ENCODE data around the gene DOK3. TPM values are rescaled to one million over a fixed set of nuclear protein-coding genes. Genes with fewer than 3 reads are reported as not detected.

The DOK3 gene
- total RNA-seq, 1 experiment from 2014 or later = 6.0 TPM

GRCh38 chr5:177511796-177512675 lies 2.4 kb upstream of the DOK3 start:
- ChIA-PET CTCF (interaction anchor here (4.1 kb wide), 1 partner anchor 11 kb away, joined by 51 read pairs; no protein-coding TSS in a partner anchor), POLR2A (no interaction called here)
- Mint-ChIP-seq H3K27me3 (ENCODE audit: insufficient read depth, unreplicated experiment) (no peaks in the 10 kb centered on the region), H3K4me1 (ENCODE audit: insufficient read depth, unreplicated experiment) (peaks cover 22% of the 10 kb centered on the region), H3K9me3 (ENCODE audit: unreplicated experiment) (no peaks in the 10 kb centered on the region), H3K4me3 (ENCODE audit: unreplicated experiment) (no peak overlapping the region), H3K36me3 (ENCODE audit: insufficient read depth, unreplicated experiment) (peaks cover 62% of the 10 kb centered on the region), H3K27ac (ENCODE audit: low read depth, unreplicated experiment) (no peak overlapping the region)
- intact Hi-C loops (cut with micrococcal nuclease) = no loop called here
- TSS peak; percentile 60 for BruUV-seq (replicated peaks)
- no peak for TF ChIP-seq CTCF (IDR thresholded peaks at IDR 0.05; ENCODE audit: unreplicated experiment)
- DNase-seq (ENCODE audit: unreplicated experiment) = no peak

GRCh38 chr5:177511181-177511580 lies 1.6 kb upstream of the DOK3 start:
- H3K27me3 Mint-ChIP-seq (ENCODE audit: insufficient read depth, unreplicated experiment) = no peaks in the 10 kb centered on the region
- peaks cover 58% of the 10 kb centered on the region for H3K36me3 Mint-ChIP-seq (ENCODE audit: insufficient read depth, unreplicated experiment)
- DNase-seq (ENCODE audit: unreplicated experiment) = no peak
- TF ChIP-seq CTCF (IDR thresholded peaks at IDR 0.05; ENCODE audit: unreplicated experiment) = no peak
- peaks cover 16% of the 10 kb centered on the region for H3K4me1 Mint-ChIP-seq (ENCODE audit: insufficient read depth, unreplicated experiment)
- ChIA-PET POLR2A (interaction anchor here (1.4 kb wide), 1 partner anchor 10 kb away, joined by 4 read pairs; no protein-coding TSS in a partner anchor), CTCF (interaction anchor here (4.1 kb wide), 1 partner anchor 10 kb away, joined by 51 read pairs; no protein-coding TSS in a partner anchor)
- intact Hi-C loops (cut with micrococcal nuclease) = no loop called here
- no peak overlapping the region for H3K4me3 Mint-ChIP-seq (ENCODE audit: unreplicated experiment)
- BruUV-seq (replicated peaks) = no TSS peak
- H3K9me3 Mint-ChIP-seq (ENCODE audit: unreplicated experiment) = no peaks in the 10 kb centered on the region
- H3K27ac Mint-ChIP-seq (ENCODE audit: low read depth, unreplicated experiment) = no peak overlapping the region

- no peak for DNase-seq (ENCODE audit: unreplicated experiment)
- Mint-ChIP-seq H3K9me3 (ENCODE audit: unreplicated experiment) (no peaks in the 10 kb centered on the region), H3K27me3 (ENCODE audit: insufficient read depth, unreplicated experiment) (no peaks in the 10 kb centered on the region), H3K4me1 (ENCODE audit: insufficient read depth, unreplicated experiment) (peaks cover 14% of the 10 kb centered on the region), H3K27ac (ENCODE audit: low read depth, unreplicated experiment) (no peak overlapping the region), H3K36me3 (ENCODE audit: insufficient read depth, unreplicated experiment) (peaks cover 54% of the 10 kb centered on the region), H3K4me3 (ENCODE audit: unreplicated experiment) (no peak overlapping the region)
- ChIA-PET CTCF (interaction anchor here (0.6 to 4.1 kb wide), 2 partner anchors 10 to 107 kb away, joined by 3 to 51 read pairs; no protein-coding TSS in a partner anchor), POLR2A (interaction anchor here (1.4 kb wide), 1 partner anchor 9 kb away, joined by 4 read pairs; no protein-coding TSS in a partner anchor)
- TF ChIP-seq CTCF (IDR thresholded peaks at IDR 0.05; ENCODE audit: unreplicated experiment) = no peak
- intact Hi-C loops (cut with micrococcal nuclease) = no loop called here
- BruUV-seq (replicated peaks) = no TSS peak
Measured at GRCh38 chr5:177510567-177511053, 984 bp upstream of the DOK3 start.

GRCh38 chr5:177509991-177510566 lies 453 bp upstream of the DOK3 start:
- H3K9me3 Mint-ChIP-seq (ENCODE audit: unreplicated experiment) = no peaks in the 10 kb centered on the region
- TF ChIP-seq CTCF (IDR thresholded peaks at IDR 0.05; ENCODE audit: unreplicated experiment) = no peak
- H3K27ac Mint-ChIP-seq (ENCODE audit: low read depth, unreplicated experiment) = no peak overlapping the region
- H3K36me3 Mint-ChIP-seq (ENCODE audit: insufficient read depth, unreplicated experiment) = peaks cover 49% of the 10 kb centered on the region
- POLR2A ChIA-PET = interaction anchor here (1.4 kb wide), 1 partner anchor 9 kb away, joined by 4 read pairs; no protein-coding TSS in a partner anchor
- no TSS peak for BruUV-seq (replicated peaks)
- peaks cover 9% of the 10 kb centered on the region for H3K4me1 Mint-ChIP-seq (ENCODE audit: insufficient read depth, unreplicated experiment)
- no peak for DNase-seq (ENCODE audit: unreplicated experiment)
- intact Hi-C loops (cut with micrococcal nuclease) = no loop called here
- CTCF ChIA-PET = interaction anchor here (0.6 to 4.1 kb wide), 3 partner anchors 9 to 106 kb away, joined by 3 to 51 read pairs (median 10); no protein-coding TSS in a partner anchor
- H3K27me3 Mint-ChIP-seq (ENCODE audit: insufficient read depth, unreplicated experiment) = no peaks in the 10 kb centered on the region
- H3K4me3 Mint-ChIP-seq (ENCODE audit: unreplicated experiment) = no peak overlapping the region

Data from MCF 10A (cell line).